ENCODE data around the gene ZNF548. TPM values are rescaled to one million over a fixed set of nuclear protein-coding genes. Genes with fewer than 3 reads are reported as not detected.
A peak's percentile ranks its signal among the peaks of the same experiment; 100 is the strongest.

ZNF548 gene
- polyA plus RNA-seq, 3 donors: 17.9 to 40.9 (median 28.8) TPM

DNA sequence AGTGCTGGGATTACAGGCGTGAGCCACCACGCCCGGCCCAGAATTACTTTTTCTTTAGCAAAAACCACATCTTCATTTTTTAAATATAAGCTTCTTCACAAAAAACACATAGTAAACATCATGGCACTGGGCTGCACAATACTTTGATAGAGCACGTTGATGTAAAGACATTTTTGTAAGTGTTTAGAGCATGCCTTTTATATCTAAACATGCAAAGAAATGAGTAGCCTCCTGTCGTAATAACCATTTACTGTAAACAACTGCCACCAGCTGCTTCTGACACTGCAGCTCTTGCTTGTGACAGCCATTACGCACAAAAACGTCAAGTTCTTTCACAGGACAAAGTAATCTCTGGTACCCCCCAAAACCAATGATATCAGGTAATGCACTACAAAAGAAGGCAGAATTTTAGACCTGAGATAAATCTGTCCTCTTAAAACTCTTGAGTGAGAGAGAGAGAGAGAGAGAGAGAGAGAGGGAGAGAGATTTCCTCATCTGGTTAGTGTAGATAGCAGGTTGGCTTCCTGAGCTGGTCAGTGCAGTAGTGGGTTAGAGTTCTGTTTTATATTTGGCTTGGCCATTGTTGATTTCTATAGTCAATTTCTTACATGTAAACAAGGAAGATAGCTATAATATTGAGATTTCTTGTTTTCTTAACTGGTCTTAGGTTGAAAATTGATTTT, 6.7 kb upstream of the ZNF548 start:
- no peak for DNase-seq

DNA sequence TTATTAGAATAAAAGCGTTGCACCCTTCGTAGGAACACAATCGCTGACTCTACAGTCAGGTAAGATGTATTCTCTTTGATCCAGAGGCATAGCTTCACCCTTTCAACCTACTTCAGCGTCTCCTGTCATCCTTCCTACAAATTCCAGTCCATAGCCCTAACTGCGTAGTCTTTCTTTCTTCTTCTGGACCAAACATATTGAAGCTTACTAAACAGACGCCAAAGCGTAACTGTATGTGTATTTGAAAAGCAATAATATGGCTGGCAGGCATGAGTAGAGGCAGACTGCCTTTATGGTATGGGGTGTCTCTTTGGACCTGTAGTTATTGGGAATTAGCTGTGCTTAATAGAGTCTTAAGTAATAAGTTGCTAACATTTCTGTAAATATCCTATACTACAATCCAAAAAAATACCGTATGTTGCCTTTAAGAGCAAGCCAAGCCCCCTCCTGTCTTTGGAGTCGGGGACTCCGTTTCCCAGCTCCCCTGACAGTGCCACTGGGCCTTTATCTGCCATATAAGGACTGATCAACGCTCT, 392 bp upstream of the ZNF548 start:
- DNase-seq: no peak

DNA sequence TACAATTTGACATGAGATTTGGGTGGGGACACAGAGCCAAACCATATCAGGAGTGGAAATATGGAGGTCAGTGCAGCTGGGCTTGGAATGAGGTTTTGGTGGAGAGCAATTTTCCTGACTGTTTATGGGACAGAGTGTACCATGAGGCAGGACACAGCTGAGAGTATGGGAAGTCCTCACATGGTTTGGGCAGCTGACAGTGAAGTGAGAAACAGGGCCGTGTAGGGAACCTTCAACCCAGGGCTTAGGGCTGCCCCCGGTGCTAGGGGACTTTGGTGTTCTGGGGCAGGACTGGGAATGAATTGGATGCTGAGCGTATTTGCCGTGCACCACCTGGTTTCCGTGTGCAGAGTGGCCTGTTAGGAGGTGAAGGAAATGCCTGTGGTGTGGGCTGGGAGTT, 6.1 kb downstream of the ZNF548 start:
- no peak for DNase-seq

- no peak for DNase-seq
These were observed 9.2 kb downstream of the ZNF548 start for GRCh38 chr19:57398868-57399267.

- DNase-seq: no peak
These were observed 14.3 kb downstream of the ZNF548 start for GRCh38 chr19:57403737-57404563.

- peak; percentile 43 for DNase-seq
These were observed 17.0 kb downstream of the ZNF548 start for GRCh38 chr19:57406516-57407123.

DNA sequence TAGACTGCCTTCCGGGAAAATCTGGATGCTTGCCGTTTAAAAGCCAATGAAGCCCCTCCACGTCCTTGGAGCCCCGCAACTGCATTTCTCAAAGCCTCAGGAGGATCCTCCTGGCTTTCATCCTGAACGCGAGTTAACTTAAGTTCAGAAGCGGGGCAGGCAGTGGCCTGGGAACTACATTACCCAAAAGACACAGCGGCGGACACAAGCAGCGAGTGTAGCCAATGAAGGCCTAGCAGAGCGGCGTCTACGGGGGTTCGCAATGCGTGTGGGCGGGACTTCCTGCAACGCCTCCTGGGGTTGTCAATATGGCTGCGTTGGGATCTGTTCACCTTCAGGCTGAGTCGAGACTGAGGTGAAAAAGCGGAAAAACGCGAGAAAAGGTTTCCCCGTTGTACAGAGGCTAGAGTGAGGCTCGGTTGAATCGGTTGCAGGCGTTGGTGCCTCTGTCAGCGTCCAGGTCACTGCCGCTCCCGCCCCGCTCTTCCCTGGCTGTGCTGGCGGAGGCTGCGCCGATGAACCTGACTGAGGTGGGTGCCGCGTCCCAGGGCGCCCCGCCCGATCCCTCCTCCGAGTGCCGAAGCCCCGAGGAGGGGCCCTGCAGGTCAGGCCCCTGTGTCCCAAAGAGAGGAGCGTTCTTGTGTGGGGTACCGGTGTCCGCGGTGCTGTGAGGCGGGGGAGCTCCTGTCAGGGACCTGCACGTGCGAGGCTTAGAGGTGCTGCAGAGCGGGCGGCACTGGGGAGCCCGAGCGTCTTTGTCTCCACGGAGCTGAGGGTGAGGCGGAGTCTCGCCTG, 21.4 kb downstream of the ZNF548 start, which contains the start of gene ZNF17:
ZNF17 (plus strand) TSS at position 285 of the 795 bp plus-strand sequence. CDS start 2,455 bp downstream, outside the sequence.
- peak; percentile 93 for DNase-seq

DNA sequence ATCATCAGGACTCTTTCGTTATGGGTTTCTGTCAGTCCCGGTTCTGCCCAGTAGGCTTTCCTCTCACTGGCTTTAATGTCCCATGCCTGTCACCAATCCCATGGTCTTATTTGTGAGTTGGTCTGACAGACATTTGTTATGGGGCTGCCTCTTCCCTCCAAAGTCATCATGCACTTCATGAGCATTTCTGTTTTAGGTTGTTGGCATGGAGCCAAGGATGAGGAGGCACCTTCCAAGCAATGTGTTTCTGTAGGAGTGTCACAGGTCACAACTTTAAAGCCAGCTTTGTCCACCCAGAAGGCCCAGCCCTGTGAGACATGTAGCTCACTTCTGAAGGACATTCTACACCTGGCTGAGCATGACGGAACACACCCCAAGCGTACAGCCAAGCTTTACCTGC, 29.8 kb downstream of the ZNF548 start:
- no peak for DNase-seq

- DNase-seq: no peak
These were observed 31.4 kb downstream of the ZNF548 start for GRCh38 chr19:57421037-57421436.

GRCh38 chr19:57434386-57435061, 44.9 kb downstream of the ZNF548 start:
- DNase-seq: no peak

DNA sequence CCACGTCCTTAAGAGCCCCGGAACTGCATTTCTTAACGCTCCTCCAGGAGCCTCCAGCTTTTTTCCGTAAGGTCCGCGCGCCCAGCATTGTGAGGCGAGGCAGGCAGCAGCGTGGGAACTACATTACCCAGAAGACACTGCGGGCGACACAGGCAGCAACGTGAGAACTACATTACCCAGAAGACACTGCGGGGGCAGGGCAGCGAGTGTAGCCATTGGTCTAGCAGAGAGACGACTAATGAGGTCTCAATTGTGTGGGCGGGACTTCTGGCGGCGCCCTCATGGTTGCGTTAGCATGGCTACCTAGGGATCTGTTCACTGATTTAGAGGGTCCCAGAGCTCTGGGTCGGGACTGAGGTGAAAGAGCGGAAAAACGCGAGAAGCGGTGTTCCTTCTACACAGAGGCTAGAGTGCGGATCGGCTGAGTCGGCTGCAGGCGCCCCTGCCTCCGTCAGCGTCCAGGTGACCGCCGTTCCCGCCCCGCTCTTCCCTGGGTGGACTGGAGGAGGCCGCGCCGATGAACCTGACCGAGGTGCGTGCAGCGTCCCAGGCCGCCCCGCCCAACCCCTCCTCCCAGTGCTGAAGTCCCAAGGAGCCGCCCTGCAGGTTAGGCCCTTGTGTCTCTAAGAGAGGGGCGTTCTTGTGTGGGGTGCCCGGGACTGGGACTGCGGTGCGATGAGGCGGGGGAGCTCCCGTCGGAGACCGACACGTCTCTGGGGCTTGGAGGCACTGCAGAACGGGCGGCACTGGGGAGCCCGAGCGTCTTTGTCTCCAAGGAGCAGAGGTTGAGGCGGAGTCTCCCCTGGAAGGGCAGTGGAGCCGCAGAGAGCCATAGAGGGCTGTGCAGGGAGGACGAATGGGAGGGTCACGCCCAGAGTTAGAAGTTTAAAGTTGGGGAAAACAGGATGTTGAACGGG, 45.7 kb downstream of the ZNF548 start, which contains the start of gene ZNF749:
ZNF749 (plus strand) TSS at position 264 of the 917 bp plus-strand sequence; CDS start at position 518, 254 bp downstream.
- peak; percentile 100 for DNase-seq

DNA sequence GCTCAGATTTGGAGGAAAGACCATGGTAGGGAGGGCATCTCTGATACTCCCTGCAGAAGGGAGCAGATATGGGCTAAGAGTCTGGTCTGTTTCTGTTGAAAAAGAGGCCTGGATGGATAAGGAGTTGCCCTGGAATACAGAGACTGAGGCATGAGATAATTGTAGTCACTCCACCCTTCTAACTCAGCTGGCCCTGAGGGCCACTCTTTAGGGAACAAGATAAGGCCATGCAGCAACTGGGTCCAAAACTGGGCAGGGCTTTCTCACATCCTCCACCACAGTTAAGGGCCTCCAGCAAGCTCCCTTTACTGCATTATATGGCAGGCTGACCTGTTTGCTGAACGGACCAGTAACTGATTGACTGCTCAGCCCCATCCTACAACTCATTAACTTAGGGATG, 46.8 kb downstream of the ZNF548 start:
- DNase-seq: no peak

DNA sequence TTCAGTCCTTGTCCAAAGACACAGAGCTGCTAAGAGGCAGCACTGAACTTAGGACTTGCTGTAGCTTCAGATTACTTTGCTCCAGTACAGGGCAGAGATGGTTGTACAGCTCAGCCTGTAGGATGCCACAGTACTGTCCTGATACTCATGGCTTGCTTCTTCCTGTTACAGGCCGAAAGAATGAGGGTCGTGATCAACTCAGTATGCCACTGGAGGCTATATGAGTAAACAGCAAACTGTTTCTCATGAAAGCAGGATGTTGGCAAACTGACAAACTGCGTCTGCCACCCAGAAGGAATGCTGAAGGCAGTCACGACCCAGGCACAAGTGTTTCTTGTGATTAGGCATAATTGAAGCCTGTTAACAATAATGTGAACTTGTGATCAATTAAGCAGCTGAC, 48.3 kb downstream of the ZNF548 start:
- no peak for DNase-seq

DNA sequence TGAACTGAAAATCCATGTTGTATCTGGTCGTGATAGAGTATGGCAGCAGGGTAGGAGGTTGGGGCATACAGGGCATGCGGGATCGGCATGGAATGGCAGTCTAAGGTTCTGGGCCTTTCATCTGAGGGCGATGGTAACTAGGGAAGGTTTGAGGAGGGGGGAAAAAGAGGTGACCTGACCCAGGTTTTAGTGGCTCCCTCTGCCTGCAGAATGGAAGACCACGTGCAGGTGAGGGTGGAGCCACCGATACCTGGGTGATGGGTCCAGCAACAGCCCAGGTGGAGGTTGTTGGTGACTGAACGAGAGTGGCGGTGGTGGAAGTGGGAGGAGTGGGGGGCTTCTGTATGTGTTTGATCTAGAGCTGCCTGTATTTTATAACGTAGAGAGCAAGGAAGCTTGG, 49.3 kb downstream of the ZNF548 start:
- no peak for DNase-seq

DNA sequence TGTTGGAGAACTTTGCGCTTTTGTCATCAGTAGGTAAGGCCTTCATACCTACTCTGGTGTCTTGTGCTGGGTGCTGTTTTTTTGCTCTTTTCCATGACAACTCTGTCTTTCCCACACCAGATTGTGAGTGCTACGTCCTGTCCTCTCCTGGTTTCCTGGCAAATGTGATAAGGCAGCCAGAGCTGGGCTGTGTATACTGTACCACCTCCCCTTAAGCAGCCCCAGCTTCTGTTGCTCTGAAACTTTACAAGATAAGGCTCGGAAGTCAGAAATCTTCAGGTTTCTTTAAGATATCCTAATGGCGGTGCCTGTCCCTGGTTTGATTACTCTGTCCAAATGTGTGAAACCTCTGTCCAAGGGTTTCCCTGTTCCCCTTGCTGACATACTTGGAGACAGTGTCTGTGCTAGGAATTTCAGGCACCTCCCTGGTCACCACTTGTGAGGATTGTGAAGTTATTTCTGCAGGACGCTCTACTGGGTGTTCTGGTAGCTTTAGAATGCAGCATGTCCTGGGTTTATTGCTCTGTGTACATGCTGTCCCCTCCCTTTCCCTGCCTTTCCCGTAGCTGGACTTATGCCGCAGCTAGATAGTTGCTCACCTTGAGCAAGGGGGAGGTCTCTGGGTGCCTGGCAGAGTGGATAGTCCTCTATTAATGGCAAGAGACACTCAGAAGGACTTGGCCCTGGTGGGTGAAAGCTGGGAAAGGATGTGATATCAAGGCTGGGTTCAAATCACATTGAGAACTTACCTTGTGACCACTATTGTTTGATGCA, 52.5 kb downstream of the ZNF548 start:
- no peak for DNase-seq

GRCh38 chr19:57443121-57443696, 53.6 kb downstream of the ZNF548 start:
- DNase-seq: no peak

- no peak for DNase-seq
These were observed 62.7 kb downstream of the ZNF548 start for GRCh38 chr19:57452307-57452706.

Data from renal pelvis (tissue), 4 donors.